HuH-7 (cell line): ENCODE results near the gene PWP2.
"Not testable (repeated sequence)": the region's sequence is repeated elsewhere in the genome, so short reads cannot be mapped to it uniquely, and the experiment has no call there.

Source experiments
- DNase-seq: peaks from one replicate; pipeline ENCODE4 v3.0.0; 2011; ENCODE audit warnings: low spot score

The PWP2 gene

DNA sequence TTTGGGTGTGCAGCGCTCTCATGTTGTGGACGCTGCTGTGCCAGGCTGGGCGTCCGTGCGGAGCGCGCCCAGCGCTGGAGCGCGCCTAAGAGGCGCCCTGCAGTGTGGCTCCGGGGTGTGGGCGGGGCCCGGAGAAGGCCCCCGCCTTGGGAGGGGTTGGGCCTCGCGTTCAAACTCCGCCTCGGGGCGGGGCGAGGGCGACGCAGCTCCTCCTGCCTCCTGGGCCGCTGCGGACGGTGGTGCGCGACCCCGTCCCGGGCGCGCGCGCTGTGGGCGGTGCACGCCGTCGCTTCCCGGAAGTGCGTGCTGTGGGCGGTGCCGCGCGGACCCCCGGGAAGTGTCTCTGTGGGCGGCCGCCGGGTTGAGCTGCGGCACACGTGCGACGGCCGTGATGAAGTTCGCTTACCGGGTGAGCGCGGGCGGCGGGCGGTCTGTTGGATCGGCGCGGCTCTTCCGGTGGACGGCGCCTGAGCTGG is at the start of gene PWP2:
Gene PWP2, plus strand, starts transcription at position 374 of the 476 bp plus-strand sequence. Its CDS starts 18 bp downstream, at position 392.
- not testable (repeated sequence) for DNase-seq

DNA sequence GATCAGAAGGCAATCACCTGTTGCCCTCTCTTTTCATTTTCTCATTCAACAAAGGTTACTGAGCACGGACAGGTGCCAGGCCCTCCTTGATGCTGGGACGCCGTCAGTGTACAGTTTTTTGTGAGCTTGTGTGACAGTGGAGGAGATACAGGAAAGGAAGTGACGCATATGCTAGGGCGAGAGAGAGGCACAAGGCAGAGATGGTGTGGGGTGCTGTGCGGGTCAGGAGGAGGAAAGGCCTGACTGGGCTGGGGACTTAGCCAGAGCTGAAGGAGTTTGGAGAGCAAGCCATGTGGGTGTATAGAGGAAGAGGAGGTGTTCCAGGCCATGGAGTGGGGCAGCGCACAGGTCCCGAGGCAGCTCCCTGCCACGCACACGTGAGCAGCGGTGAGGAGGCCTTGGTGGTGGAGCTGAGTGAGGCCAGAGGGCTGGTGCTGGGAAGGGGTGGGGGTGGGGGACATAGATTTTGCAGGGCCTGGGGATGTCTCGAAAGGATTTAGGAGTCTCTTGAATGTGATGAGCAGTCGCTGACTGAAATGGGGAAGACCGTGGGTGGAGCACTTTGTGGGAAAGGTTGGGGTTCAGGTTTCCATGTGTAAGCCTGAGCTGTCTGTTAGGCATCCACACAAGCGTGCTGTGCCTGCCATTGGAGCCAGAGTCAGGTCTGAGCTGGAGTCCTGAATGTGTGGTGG is 49.1 kb upstream of the PWP2 start:
- DNase-seq = no peak

DNA sequence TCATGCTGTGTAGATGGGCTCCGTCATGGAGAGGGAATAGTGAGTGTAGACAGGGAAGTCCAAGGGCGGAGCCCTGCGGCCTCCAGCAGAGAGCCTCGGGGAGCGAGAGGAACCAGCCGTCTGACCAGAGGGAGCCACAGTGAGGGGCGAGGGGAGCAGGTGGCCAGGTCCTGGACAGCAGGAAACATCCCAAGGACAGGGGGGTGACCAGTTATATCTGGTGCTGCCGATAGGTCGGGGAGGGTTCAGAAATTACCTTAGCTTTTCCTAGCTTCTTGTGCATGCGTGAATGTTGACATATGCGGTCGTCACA is 48.6 kb upstream of the PWP2 start:
- DNase-seq = no peak

DNA sequence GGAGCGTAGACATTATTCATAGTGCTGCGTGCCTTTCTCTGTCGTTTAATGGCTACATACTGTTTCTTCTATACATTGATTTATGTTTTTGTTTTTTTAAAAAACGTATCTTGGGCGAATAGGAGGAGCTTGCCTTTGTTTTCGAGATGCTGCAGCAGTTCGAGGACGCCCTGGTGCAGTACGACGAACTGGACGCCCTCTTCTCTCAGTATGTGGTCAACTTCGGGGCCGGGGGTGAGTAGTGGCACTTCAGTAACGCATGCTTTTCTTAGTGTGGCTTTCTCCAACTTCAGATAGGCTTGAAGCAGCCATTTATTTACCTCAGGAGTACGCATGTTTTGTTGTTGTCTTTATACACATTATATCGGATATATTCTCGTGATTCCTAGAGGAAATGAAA is 48.2 kb upstream of the PWP2 start:
- no peak for DNase-seq

DNA sequence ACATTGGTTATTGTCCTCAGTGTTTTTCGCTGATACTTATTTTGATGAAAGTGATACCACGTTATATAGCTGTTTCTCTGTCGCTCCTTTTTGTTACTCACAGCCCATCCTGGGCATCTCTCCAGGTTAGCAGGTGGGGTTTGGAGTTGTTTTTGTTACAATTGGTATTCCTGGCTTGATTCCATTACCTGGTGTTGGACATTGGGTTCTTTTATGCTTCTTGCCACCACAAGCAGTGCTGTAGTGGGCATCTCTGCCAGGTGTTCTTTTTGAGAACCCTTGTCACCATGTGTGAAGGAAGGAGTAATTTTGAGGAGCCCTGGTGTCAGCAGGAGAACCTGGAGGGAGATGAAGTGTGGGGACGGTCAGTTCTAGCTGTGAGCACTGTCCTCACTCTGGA is 47.5 kb upstream of the PWP2 start:
- no peak for DNase-seq

DNA sequence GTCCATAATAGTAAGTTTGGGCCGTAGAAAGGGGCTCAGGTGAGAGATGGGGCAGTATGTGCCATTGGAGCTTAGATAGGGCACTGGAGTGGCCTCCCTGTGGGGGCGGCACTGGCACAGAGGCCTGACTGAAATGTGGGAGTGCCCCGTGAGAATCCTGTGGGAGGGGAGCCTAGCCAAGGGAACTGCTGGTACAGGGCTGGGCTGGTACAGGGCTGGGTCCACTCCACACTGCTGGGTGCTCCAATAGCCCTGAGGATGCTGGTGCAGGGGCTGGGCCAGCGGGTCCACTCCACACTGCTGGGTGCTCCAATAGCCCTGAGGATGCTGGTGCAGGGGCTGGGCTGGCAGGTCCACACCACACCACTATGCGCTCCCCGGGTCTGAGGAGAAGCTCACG is 44.8 kb upstream of the PWP2 start:
- DNase-seq = no peak

DNA sequence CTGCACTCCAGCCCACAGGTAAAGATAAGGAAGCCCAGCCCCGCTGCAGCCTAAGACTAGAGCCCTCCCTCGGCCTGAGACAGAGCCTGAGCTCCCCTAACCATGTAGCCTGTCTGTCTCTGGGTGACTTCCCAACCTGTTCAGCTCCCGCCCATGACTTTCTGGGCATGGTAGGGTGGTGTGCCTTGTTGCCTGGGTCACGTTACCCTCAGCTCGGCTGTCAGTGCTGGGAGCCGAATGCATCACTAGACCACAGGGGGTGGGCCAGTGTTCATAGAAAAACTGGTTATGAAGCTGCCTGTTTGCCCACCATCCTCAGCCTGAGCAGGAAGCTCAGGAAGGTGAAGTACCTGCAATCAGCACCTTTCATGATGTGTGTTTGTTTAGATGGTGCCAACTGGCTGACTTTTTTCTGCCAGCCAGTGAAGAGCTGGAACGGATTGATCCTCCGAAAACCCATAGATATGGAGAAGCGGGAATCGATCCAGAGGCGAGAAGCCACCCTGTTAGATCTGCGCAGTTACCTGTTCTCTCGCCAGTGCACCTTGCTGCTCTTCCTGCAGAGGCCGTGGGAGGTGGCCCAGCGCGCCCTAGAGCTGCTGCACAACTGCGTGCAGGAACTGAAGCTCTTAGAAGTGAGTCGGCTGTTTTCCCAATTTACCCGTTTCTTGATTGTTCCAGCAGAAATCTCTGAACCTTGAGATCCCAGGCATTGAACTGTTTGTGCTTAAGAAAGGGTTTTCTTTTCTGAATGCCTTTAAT is 43.9 kb upstream of the PWP2 start:
- no peak for DNase-seq

DNA sequence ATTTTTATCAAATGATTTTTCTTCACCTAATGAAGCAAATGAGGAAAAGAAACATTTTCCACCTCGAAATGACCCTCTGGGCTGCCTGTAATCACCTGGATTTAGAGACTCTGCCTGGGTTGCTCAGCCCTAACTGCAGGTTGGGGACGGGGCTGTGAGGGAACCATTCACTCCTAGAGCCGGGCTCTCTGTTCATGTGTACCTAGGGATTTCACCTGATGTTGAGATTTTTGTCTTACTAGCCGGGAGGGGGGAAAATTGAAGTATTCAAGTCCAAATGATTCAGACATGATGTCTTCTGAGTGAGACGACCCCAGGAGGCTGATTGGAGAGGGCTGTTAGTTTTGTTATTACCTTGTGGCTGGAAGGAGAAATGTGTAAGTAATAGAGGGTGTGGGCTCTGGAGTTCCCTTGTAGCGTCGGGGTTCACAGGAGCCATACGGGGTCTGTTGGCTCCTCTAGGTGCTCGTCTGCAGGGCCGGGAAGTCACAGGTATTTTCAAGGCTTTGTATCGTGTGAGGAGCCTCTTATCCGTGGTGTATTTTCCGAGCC is 42.3 kb upstream of the PWP2 start:
- DNase-seq = no peak

DNA sequence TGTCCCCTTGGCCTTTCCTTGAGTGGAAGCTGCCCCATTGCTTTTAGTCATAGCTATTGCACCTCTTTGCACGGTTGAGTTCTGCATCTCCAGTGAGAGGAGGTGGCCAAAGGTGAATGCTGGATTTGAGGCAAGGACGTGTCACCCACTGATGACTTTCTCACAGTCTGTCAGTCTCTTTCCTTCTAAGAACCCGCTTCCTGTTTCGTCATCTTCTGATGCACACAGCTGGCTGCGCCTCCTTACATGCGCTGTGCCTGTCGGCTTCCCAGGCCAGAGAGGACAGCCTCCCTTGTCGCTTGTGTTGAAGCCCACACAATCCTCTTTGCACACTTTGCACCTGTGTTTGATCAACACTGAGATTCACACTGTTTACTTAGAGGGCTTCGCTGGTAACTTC is 41.8 kb upstream of the PWP2 start:
- no peak for DNase-seq

DNA sequence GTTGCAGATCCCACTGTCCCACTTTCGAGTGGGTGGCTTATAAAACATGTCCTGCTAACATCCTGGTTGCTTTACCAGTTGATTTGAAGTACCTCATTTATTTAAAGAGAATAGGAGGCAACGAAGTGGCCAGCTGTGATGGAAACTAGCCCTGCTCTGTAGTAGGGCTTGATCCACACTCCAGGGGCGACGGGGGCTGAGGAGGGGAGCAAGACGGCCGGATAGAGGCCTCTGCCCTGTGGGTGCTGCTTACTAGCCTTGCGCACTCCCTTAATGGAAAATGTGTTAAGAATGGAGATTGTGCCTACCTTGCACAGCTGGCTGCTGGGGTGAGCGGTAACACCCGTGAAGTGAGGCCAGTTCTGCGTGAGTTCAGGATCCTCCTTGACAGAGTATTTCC is 41.1 kb upstream of the PWP2 start:
- DNase-seq = no peak

DNA sequence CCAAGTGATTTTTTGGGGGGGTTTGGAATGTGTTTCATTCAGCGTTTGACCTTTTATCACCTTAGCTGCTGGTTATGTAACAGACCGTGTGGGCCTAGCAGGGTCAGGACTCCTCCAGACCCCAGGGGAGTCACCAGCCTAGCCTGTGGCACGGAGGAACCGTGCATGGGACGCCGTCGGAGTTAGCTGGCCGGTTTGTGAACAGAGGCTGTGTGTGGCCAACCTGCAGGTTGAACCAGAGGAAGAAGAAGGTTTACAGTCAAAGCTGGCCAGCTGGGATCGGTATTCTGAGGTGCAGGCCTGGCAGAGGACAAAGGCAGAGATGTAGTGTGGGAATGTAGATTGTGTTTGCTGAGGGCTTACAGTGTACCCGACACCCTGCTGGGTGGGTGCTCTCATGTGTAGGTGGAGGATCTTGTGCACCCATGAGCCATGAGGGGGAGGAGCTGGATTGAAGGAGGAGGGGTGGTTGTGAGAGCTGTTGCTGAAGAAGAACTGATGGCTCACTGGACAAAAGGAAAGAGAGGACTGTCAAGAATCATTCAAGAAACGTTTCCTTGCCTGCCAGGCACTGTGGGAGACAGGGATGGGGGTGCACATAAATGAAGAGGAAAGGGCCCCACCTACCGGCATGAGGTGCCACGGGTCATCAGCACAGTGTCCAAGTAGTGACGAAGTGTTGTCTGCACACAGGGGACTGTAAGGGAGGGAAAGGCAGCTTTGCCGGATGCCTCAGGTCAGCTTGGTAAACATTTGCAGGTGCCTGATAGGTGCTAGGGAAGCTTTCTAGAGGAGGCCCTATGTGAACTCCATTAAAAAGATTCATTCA is 40.0 kb upstream of the PWP2 start:
- no peak for DNase-seq

DNA sequence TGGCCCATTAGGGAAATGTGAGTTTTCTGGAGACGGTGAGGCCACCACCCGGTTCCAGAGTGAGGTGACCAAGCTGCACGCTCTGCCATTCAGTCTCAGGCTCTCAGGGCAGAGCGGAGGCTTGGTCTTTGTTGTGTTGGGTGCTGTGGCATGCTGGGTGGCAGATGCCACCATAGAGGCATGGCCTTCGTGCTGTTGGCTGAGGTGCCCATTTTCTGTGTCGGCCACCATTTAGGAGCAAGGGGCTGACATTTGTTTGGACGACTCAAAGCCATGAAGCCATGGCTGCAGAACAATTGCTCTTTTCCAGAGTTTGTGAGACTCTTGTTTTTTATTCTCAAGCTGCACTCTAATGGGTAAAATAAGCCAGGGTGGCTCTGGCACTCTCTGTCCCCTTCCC is 36.8 kb upstream of the PWP2 start:
- DNase-seq = no peak

DNA sequence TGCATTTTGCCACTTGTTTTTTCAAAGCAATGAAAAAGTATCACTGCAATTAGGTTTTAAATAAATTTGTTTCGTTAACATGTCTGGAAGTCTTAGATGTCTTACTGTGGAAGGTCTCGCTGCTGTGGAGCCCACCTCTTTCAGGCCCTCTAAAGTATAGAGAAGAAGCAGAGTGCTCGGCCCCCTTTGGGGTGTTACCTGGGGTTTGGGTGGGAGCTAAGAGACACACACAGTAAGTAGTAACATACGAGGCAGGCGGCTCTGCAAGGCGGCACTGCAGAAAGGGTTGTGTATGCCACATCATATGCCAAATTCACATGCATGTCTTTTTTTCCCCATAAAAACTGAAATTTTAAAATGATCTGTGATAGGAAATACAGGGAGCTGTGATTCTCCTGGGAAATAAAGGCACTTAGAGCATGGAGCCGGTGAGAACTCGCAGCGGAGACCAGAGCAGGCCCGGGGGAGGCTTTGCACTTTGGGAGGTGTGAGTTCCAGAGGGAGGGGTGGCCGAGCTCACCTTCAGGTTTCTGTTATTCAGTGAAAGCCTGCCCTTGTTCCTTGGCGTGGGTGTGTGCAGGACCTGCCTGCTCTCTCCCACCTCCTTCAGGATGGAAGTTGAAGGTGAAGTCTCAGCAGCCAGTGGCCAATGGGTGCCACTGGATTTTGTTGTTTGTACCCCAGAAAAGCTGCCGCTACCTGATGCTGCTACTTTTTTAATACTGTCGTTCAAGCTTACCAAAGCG is 35.7 kb upstream of the PWP2 start:
- no peak for DNase-seq

DNA sequence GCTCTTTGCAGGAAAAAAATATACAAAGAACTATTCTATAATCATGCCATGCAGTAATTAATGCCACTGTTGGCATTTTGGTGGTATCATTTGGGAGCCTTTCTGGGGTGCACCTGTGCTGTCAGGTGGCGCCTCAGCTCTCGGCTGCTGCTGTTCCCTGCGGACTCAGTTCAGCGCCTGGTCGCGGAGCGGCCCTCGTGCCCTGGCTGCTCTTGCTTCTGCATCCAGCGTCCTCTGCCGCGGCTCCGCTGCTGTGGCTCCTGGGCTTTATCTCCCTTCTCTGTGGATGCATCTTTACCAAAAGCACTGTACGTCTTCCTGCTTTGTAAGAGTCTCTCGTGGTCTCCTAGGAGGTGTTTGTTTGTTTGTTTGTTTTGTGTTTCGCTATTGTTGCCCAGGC is 35.1 kb upstream of the PWP2 start:
- DNase-seq = no peak

DNA sequence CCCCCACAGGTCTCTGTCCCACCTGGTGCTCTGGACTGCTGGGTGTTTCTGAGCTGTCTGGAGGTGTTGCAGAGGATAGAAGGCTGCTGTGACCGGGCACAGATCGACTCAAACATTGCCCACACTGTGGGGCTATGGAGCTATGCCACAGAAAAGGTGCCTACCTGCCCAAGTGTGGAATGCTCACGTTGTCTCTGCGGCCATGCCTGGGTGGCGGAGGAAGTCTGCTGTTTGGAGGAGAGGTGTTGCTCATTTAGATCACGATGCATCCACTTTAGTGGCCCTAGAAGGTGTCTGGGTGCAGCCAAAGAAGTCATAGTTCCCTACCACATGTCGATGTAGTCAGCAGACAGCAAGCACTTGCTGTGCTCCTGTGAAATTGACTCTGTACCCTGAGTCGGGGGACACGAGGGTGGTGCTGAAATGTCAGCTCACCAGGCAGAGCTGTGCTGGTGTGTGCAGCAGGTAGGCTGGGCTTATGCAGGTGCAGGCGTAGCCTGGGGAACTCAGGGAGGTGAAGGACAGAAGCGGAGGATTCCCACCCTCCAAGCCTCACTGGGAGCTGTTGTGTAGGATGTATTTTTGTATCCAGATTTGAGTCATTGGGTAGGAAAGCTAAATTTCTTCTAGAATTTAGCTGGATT is 32.8 kb upstream of the PWP2 start:
- no peak for DNase-seq

DNA sequence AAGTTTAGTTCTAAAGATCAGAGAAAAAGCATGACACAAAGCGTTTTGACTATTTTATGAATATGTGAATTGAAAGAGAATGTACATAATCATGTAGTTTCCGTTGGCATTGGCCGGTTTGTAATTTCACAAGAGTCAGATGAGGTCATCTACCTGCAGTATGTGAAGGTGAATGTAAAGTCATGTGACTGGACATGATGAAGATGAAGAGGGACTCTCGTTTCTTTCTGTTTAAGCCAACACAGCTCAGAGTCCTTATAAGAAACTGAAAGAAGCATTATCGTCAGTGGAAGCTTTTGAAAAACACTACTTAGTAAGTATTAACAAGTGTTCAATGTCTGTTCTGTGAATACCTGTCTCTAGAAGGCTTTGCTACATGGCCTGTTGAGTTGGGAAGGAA is 30.9 kb upstream of the PWP2 start:
- DNase-seq = no peak

DNA sequence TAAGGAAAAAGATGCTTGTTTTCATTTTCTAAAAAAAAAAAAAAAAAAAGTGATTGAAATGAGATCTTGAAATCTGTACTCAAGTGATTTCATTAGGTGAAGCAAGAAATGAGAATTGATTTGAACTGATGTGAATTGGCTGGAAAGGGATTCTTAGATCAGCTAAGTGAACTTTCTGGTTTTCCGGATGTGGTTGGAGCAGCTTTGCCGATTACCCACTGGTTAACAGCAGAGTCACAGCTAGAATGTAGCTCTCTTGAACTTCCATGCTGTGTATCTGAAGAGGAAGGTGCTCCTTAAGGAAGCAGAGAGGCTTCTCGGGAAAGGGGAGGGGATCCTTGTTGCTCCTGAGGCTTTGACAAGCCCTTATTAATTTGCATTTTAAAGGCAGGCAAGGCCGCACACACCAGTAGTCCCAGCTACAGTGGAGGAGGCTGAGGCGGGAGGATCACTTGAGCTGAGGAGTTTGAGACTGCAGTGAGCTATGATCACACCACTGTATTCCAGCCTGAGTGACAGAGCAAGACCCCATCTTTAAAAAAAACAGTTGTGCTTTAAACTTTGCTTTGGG is 28.7 kb upstream of the PWP2 start:
- no peak for DNase-seq

DNA sequence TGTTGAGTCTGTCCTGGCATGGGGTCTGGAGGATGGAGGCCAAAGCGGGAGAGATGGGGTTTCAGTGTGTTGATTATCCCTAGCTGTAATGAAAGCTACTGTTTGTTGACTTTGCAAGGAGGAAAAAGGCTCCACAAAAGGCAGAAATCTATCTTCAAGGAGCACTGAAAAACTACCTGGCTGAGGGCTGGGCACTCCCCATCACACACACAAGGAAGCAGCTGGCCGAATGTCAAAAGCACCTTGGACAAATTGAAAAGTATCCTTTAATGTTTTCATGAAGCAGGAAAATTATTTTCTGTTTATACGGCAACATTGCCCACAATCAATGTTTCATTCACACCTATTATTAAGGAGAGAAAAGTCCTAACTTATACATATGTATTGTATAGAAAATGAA is 27.8 kb upstream of the PWP2 start:
- no peak for DNase-seq

DNA sequence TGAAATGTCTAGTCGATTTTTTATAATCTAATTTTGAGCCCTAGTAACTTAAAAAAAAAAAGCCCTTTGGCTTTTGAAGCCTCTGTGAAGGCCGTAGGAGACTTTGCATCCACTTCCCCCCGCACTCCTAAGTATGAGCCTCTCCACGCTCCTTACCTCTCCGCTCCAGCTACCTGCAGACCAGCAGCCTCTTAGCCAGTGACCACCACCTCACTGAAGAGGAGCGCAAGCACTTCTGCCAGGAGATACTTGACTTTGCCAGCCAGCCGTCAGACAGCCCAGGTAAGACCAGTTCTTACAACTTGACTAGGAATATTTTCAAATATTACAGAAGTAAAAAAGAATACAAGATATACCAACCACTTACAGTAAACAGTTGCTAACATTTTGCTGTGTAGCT is 27.4 kb upstream of the PWP2 start:
- no peak for DNase-seq

DNA sequence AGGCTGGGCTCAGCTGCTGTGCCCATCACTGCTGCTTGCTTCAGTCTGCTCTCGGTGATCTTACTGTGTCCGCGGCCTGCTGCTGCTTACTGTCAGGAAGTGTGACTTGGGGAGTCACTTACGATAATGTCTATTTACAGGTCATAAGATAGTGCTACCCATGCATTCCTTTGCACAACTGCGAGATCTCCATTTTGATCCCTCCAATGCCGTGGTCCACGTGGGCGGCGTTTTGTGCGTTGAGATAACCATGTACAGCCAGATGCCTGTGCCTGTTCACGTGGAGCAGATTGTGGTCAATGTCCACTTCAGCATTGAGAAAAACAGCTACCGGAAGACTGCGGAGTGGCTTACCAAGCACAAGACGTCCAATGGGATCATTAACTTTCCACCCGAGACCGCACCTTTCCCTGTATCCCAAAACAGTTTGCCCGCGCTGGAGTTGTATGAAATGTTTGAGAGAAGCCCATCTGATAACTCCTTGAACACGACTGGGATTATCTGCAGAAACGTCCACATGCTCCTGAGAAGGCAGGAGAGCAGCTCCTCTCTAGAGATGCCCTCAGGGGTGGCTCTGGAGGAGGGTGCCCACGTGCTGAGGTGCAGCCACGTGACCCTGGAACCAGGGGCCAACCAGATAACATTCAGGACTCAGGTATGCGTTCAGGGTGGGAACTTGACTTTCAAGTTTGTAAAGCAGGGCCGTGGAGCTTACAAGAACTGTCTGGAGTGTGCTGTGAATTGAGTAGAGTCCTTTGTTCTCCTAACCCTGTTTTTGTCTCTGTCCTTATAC is 24.4 kb upstream of the PWP2 start:
- DNase-seq = no peak
